ENCODE results near the gene TGFBR1.
"Not testable (repeated sequence)": the region's sequence is repeated elsewhere in the genome, so short reads cannot be mapped to it uniquely, and the experiment has no call there.

The TGFBR1 gene

GRCh38 chr9:99189186-99189585, 84.3 kb downstream of the TGFBR1 start:
- TF ChIP-seq ZFX (IDR thresholded peaks at IDR 0.05) (no peak), CTCF (conservative IDR thresholded peaks at IDR 0.05) (no peak)
- H3K27ac ChIP-seq = no peak overlapping the region

GRCh38 chr9:99189887-99190596, 85.1 kb downstream of the TGFBR1 start:
- TF ChIP-seq ZFX (IDR thresholded peaks at IDR 0.05) (no peak), CTCF (conservative IDR thresholded peaks at IDR 0.05) (no peak)
- no peak overlapping the region for H3K27ac ChIP-seq

GRCh38 chr9:99190597-99191283, 85.8 kb downstream of the TGFBR1 start:
- no peak overlapping the region for H3K27ac ChIP-seq
- no peak for TF ChIP-seq CTCF (conservative IDR thresholded peaks at IDR 0.05)
- TF ChIP-seq ZFX (IDR thresholded peaks at IDR 0.05) = no peak

GRCh38 chr9:99192786-99193465, 88.0 kb downstream of the TGFBR1 start:
- peak; percentile 24 for TF ChIP-seq CTCF (conservative IDR thresholded peaks at IDR 0.05)
- no peak for TF ChIP-seq ZFX (IDR thresholded peaks at IDR 0.05)
- H3K27ac ChIP-seq = no peak overlapping the region

GRCh38 chr9:99193466-99193821, 88.5 kb downstream of the TGFBR1 start:
- no peak; the same call in 1 of the 2 replicates for TF ChIP-seq CTCF (conservative IDR thresholded peaks at IDR 0.05)
- no peak for TF ChIP-seq ZFX (IDR thresholded peaks at IDR 0.05)
- no peak overlapping the region for H3K27ac ChIP-seq

- not testable (repeated sequence) for H3K27ac ChIP-seq
Observed at GRCh38 chr9:99196484-99196883, 91.6 kb downstream of the TGFBR1 start.

GRCh38 chr9:99197124-99197630, 92.3 kb downstream of the TGFBR1 start:
- no peak overlapping the region for H3K27ac ChIP-seq
- TF ChIP-seq ZFX (IDR thresholded peaks at IDR 0.05) (no peak), CTCF (conservative IDR thresholded peaks at IDR 0.05) (no peak)
